Nephron (organoid): ENCODE measurements around the gene SLFN14.
A peak's percentile ranks its signal among the peaks of the same experiment; 100 is the strongest.

ENCODE experiments used
- H3K27ac Mint-ChIP-seq, 3 experiments: 2 replicates each; pipeline ENCODE4 v1.8.0; 2020; ENCODE audit warnings: mixed read lengths in 3 of 3, mild to moderate bottlenecking in 2 of 3, moderate library complexity in 1 of 3
- H3K27me3 Mint-ChIP-seq: 2 replicates; pipeline ENCODE4 v1.8.0; 2021; ENCODE audit warnings: low read depth, mild to moderate bottlenecking, moderate library complexity, mixed read lengths
- H3K36me3 Mint-ChIP-seq: 2 replicates; pipeline ENCODE4 v1.8.0; 2020; ENCODE audit warnings: low read depth, mixed read lengths
- H3K4me1 Mint-ChIP-seq: 2 replicates; pipeline ENCODE4 v1.8.0; 2020; ENCODE audit warnings: mixed read lengths
- H3K4me3 Mint-ChIP-seq, 3 experiments: 2 replicates each; pipeline ENCODE4 v1.8.0; 2020; ENCODE audit warnings: mild to moderate bottlenecking in 3 of 3, mixed read lengths in 3 of 3, moderate library complexity in 2 of 3
- H3K9me3 Mint-ChIP-seq: 2 replicates; pipeline ENCODE4 v1.8.0; 2020; ENCODE audit warnings: mixed read lengths
- TF ChIP-seq, protein P1 (sequence below), 3 experiments: fragments of 200-600 bp; sonication (generic); IDR thresholded peaks; one replicate each; pipeline ENCODE4 v1.5.0; 2021; ENCODE audit warnings: antibody characterized with exemption in 3 of 3; ENCODE audit not compliant: unreplicated experiment in 3 of 3

Gene SLFN14

DNA sequence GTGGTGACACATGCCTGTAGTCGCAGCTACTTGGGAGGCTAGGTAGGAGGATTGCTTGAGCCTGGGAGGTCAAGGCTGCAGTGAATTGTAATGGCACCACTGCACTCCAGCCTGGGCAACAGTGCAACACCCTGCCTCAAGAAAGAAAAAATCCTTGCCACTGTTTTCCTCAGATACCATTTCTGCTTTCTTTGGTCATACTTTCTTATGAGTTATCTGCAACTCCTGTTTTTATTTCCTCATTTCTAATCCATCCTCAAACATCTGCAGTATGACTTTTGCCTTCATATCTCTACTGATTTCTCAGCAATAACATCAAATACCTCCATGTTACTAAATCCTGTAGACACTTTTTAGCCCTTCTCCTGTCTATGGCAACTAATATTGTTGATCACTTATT, 23.4 kb upstream of the SLFN14 start:
- H3K27me3 Mint-ChIP-seq: peaks cover 4% of the 10 kb centered on the region
- no peak overlapping the region for H3K27ac Mint-ChIP-seq
- H3K9me3 Mint-ChIP-seq: no peaks in the 10 kb centered on the region
- no peak overlapping the region for H3K4me3 Mint-ChIP-seq
- no peaks in the 10 kb centered on the region for H3K36me3 Mint-ChIP-seq
- TF ChIP-seq, protein P1, sequence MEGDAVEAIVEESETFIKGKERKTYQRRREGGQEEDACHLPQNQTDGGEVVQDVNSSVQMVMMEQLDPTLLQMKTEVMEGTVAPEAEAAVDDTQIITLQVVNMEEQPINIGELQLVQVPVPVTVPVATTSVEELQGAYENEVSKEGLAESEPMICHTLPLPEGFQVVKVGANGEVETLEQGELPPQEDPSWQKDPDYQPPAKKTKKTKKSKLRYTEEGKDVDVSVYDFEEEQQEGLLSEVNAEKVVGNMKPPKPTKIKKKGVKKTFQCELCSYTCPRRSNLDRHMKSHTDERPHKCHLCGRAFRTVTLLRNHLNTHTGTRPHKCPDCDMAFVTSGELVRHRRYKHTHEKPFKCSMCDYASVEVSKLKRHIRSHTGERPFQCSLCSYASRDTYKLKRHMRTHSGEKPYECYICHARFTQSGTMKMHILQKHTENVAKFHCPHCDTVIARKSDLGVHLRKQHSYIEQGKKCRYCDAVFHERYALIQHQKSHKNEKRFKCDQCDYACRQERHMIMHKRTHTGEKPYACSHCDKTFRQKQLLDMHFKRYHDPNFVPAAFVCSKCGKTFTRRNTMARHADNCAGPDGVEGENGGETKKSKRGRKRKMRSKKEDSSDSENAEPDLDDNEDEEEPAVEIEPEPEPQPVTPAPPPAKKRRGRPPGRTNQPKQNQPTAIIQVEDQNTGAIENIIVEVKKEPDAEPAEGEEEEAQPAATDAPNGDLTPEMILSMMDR (IDR thresholded peaks at IDR 0.05; ENCODE audit: unreplicated experiment in 3 of 3): no peak
- peaks cover 23% of the 10 kb centered on the region for H3K4me1 Mint-ChIP-seq

DNA sequence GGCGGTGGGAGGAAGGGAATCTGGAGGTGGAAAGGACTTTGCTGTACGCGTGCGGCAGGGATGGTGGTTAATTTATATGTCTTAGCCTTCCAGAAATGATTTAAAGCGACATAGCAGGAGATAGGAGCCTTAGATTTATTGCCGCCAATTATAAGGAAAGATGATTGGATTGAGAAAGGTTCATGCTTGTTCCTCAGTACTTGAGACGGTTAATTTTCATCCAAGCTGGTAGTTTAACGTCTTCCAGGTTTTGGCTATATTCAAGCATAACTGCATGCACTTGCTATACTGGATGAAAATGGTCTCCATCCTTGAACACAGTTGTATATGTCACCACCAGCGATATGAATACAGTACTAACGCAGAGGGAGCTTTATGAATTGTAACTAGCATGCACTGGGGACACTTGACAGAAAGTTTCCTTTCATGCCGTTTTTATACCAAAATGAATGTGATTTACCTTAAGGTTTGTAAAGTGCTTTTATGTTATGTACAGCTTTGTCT, 18.4 kb upstream of the SLFN14 start:
- TF ChIP-seq, protein P1 (IDR thresholded peaks at IDR 0.05; ENCODE audit: unreplicated experiment in 3 of 3): no peak
- peak overlapping the region; percentile 90 to 97 (median 95) for H3K4me3 Mint-ChIP-seq
- H3K27ac Mint-ChIP-seq: peak overlapping the region; percentile 98 to 99 (median 99)
- H3K36me3 Mint-ChIP-seq: peaks cover 9% of the 10 kb centered on the region
- no peaks in the 10 kb centered on the region for H3K27me3 Mint-ChIP-seq
- H3K9me3 Mint-ChIP-seq: no peaks in the 10 kb centered on the region
- H3K4me1 Mint-ChIP-seq: peaks cover 23% of the 10 kb centered on the region

GRCh38 chr17:35578197-35578928, 17.7 kb upstream of the SLFN14 start, which contains the start of gene PEX12:
TSS of gene PEX12 (minus strand) at chr17:35578571. CDS start at chr17:35578021, 550 bp downstream.
- peak within 1 kb of the TSS; percentile 98 to 99 (median 99) for H3K27ac Mint-ChIP-seq
- H3K9me3 Mint-ChIP-seq: no peaks in the 10 kb centered on the region
- TF ChIP-seq, protein P1 (IDR thresholded peaks at IDR 0.05; ENCODE audit: unreplicated experiment in 3 of 3): no peak
- no peaks in the 10 kb centered on the region for H3K27me3 Mint-ChIP-seq
- H3K36me3 Mint-ChIP-seq: peaks cover 9% of the 10 kb centered on the region
- peaks cover 23% of the 10 kb centered on the region for H3K4me1 Mint-ChIP-seq
- H3K4me3 Mint-ChIP-seq: peak within 1 kb of the TSS; percentile 90 to 97 (median 95)

- no peaks in the 10 kb centered on the region for H3K27me3 Mint-ChIP-seq
- H3K27ac Mint-ChIP-seq: peak overlapping the region; percentile 98 to 99 (median 99)
- H3K4me1 Mint-ChIP-seq: peaks cover 23% of the 10 kb centered on the region
- H3K4me3 Mint-ChIP-seq: peak overlapping the region; percentile 90 to 97 (median 95)
- peaks cover 9% of the 10 kb centered on the region for H3K36me3 Mint-ChIP-seq
- TF ChIP-seq, protein P1 (IDR thresholded peaks at IDR 0.05; ENCODE audit: unreplicated experiment in 3 of 3): no peak
- H3K9me3 Mint-ChIP-seq: no peaks in the 10 kb centered on the region
Observed at GRCh38 chr17:35577830-35578196, 17.2 kb upstream of the SLFN14 start.

DNA sequence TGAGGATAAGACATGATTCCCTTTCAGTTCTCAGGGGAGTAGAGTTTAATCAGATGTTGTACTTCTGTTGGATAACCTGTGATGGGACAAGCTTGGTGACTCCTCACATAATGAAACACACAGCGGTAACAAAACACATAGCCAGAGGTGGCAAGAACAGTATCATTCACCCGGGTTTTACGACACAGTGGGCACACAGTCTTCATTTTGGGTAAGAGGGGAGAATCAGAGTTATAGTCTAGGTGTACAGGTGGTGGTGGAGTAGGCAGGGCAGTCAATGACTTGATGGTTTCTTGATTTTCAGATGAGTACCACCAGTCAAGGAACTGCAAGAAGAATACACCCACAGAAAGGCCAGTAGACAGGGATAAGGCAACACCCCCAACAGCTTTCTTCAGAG, 15.1 kb upstream of the SLFN14 start:
- Mint-ChIP-seq H3K27ac (peak overlapping the region in 2 of 3 experiments; percentile 0 to 2), H3K4me1 (peaks cover 23% of the 10 kb centered on the region), H3K36me3 (peaks cover 9% of the 10 kb centered on the region), H3K4me3 (peak overlapping the region; percentile 51 to 95 (median 90)), H3K9me3 (no peaks in the 10 kb centered on the region), H3K27me3 (no peaks in the 10 kb centered on the region)
- TF ChIP-seq, protein P1 (IDR thresholded peaks at IDR 0.05; ENCODE audit: unreplicated experiment in 3 of 3): no peak
